B cell (primary cell): Measurements from ENCODE around the gene MED12L.

ENCODE experiments used
- CTCF ChIP-seq: fragments of 200-600 bp; IDR thresholded peaks from one replicate; pipeline ENCODE4 v1.8.0; 2022; ENCODE audit warnings: antibody characterized with exemption, mild to moderate bottlenecking
- EZH2 ChIP-seq: IDR thresholded peaks from 2 replicates; pipeline ENCODE4 v1.6.1; 2012; ENCODE audit warnings: borderline replicate concordance, low read depth, mild to moderate bottlenecking, moderate library complexity, low read length; ENCODE audit not compliant: insufficient read depth, poor library complexity, severe bottlenecking

GRCh38 chr3:151384741-151385174 is 299.3 kb downstream of the MED12L start, which contains the start of gene P2RY12:
- TF ChIP-seq CTCF (no peak), EZH2 (no peak)
